Measurements from ENCODE around the gene ETS1. TPM values are rescaled to one million over a fixed set of nuclear protein-coding genes. Genes with fewer than 3 reads are reported as not detected.

Gene ETS1
- total RNA-seq, 6 experiments from 2014 or later = 14.2 to 37.2 (median 23.3) TPM

DNA sequence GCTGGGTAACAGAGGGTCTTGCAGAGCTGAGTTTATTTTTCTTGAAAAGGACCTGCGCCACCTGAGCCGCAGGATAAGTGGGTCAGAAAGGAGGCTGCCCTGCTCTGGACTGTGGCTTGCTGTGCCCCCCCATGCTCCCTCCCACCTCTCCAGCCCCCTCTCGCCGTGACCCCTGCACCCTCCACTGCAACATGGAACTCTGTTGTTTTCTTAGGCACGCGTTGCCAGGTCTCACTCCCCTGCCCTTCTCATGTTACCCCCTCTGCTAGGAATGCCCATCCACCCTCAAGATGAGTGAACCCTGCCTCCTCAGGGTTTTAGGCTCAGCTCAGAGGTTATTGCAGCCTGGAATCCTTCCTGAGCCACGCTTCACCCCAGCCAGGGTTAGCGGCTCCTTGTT is 10.8 kb downstream of the ETS1 start:
- ATAC-seq = peak in 1 of 4 donors; percentile 34
- Histone ChIP-seq H3K36me3 (no peaks in the 10 kb centered on the region), H3K27me3 (no peaks in the 10 kb centered on the region), H3K4me1 (no peaks in the 10 kb centered on the region), H3K4me3 (no peak overlapping the region), H3K9me3 (no peaks in the 10 kb centered on the region), H3K27ac (peak overlapping the region in 2 of 3 donors; percentile 11 to 27)
- intact Hi-C loops (cut with DNase I) = no loop called here
- WGBS (ENCODE audit: insufficient coverage, low coverage, low lambda C conversion rate, missing lambda C conversion rate) = 27% methylated on average over 7 of the region's 8 CpGs
- TF ChIP-seq POLR2A (IDR thresholded peaks at IDR 0.05) = no peak
- TF ChIP-seq, protein P1, sequence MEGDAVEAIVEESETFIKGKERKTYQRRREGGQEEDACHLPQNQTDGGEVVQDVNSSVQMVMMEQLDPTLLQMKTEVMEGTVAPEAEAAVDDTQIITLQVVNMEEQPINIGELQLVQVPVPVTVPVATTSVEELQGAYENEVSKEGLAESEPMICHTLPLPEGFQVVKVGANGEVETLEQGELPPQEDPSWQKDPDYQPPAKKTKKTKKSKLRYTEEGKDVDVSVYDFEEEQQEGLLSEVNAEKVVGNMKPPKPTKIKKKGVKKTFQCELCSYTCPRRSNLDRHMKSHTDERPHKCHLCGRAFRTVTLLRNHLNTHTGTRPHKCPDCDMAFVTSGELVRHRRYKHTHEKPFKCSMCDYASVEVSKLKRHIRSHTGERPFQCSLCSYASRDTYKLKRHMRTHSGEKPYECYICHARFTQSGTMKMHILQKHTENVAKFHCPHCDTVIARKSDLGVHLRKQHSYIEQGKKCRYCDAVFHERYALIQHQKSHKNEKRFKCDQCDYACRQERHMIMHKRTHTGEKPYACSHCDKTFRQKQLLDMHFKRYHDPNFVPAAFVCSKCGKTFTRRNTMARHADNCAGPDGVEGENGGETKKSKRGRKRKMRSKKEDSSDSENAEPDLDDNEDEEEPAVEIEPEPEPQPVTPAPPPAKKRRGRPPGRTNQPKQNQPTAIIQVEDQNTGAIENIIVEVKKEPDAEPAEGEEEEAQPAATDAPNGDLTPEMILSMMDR (IDR thresholded peaks at IDR 0.05) = no peak
- no peak for DNase-seq

DNA sequence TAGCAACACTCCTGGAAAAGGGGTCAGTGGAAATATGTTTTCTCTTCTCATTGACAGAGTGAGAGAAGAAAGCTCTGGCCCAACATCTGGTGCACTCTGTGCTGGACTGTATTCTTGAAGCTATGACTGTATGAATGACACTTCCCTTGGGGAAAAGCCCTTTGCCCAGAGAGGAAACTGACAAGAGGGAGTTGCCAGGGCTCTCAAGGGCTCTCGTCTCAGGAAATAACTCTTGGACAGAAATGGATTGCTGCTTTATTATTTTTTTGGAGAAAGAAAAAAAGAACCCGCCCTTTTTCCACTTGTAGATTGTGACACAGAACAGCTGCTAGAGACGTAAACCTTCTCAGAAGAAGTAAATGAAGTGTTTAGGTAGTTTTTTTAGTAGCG is 11.4 kb downstream of the ETS1 start:
- WGBS (ENCODE audit: insufficient coverage, low coverage, low lambda C conversion rate, missing lambda C conversion rate) = 23% methylated on average over 4 of the region's 4 CpGs
- Histone ChIP-seq H3K4me1 (no peaks in the 10 kb centered on the region), H3K27ac (peak overlapping the region; percentile 11 to 43 (median 24)), H3K27me3 (no peaks in the 10 kb centered on the region), H3K9me3 (no peaks in the 10 kb centered on the region), H3K36me3 (no peaks in the 10 kb centered on the region), H3K4me3 (no peak overlapping the region)
- intact Hi-C loops (cut with DNase I) = no loop called here
- TF ChIP-seq POLR2A (IDR thresholded peaks at IDR 0.05) = no peak
- TF ChIP-seq, protein P1 (IDR thresholded peaks at IDR 0.05) = no peak
- ATAC-seq (peak; percentile 71 to 87 (median 83)), DNase-seq (no peak)

DNA sequence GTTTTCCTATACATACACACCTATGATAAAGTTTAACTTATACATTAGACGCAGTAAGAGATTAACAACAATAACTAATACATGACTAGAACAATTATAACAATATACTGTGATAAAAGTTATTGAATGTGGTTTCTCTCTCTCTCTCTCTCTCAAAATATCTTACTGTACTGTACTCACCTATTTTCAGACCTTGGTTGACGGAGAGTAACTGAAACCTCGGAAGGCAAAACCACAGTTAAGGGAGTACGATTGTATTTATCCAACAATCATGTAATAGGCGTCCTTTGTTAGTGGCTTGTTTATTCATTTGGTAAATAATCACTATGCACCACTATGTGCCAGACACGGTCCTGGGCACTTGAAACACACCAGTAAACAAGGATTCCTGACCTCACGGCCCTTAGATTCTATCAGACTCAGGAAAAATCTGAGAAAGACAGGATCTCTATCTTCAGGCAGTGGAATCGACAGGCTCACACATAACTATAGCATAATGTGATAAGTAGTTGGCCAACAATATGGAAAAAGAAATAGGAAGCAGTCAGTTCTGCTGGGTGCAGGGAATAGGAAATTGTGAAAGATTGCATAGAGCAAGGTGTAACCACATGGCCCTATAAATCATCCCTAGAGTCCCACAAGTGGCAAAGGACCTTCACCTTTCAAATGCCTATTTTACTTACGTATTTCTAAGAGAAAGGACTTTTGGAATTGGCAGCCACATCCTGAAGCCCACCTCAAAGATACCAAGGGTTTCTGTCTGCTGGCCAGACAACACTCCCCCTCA is 12.0 kb downstream of the ETS1 start:
- H3K4me3 ChIP-seq = no peak overlapping the region
- DNase-seq = no peak
- no peaks in the 10 kb centered on the region for H3K9me3 ChIP-seq
- peak in 3 of 4 donors; percentile 18 to 43 (median 19) for ATAC-seq
- intact Hi-C loops (cut with DNase I) = no loop called here
- whole genome bisulfite sequencing (ENCODE audit: insufficient coverage, low coverage, low lambda C conversion rate, missing lambda C conversion rate) = 42% methylated on average over 9 of the region's 9 CpGs
- no peaks in the 10 kb centered on the region for H3K4me1 ChIP-seq
- H3K36me3 ChIP-seq = no peaks in the 10 kb centered on the region
- TF ChIP-seq POLR2A (IDR thresholded peaks at IDR 0.05) = no peak
- TF ChIP-seq, protein P1 (IDR thresholded peaks at IDR 0.05) = no peak
- peak overlapping the region; percentile 11 to 43 (median 24) for H3K27ac ChIP-seq
- no peaks in the 10 kb centered on the region for H3K27me3 ChIP-seq

DNA sequence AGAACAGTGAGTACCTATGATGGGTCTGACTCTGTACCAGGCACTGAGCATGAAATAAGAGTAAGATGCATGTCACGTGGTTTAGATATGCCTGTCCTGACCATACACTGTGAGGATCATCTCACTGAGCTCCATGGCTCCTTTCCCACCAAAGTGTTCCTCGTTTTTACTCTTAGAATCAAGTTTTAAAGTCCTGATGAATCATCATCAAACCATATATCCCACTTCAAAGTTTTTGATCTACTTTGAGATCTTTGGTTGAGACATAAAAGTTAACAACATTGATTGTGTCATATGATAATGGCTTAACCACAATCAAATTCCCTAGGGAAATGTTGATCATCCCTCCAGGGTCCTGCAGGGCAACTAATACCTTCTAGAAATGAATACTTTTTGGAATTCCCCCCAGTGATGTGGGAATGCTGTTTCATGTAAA is 12.8 kb downstream of the ETS1 start:
- H3K4me3 ChIP-seq = no peak overlapping the region
- H3K9me3 ChIP-seq = no peaks in the 10 kb centered on the region
- TF ChIP-seq, protein P1 (IDR thresholded peaks at IDR 0.05) = no peak
- TF ChIP-seq POLR2A (IDR thresholded peaks at IDR 0.05) = no peak
- intact Hi-C loops (cut with DNase I) = no loop called here
- ATAC-seq (no peak), DNase-seq (no peak)
- no peaks in the 10 kb centered on the region for H3K27me3 ChIP-seq
- no peaks in the 10 kb centered on the region for H3K4me1 ChIP-seq
- WGBS (ENCODE audit: insufficient coverage, low coverage, low lambda C conversion rate, missing lambda C conversion rate) = 48% methylated on average over 2 of the region's 2 CpGs
- H3K27ac ChIP-seq = no peak overlapping the region
- H3K36me3 ChIP-seq = no peaks in the 10 kb centered on the region
